Neuron (in vitro differentiated cells): ENCODE measurements around the gene ARSG.
"Not testable (repeated sequence)": the region's sequence is repeated elsewhere in the genome, so short reads cannot be mapped to it uniquely, and the experiment has no call there.

ENCODE experiments used
- H2AFZ ChIP-seq: one replicate; pipeline ENCODE4 v1.6.1; 2013; ENCODE audit warnings: low read depth, mild to moderate bottlenecking, inconsistent platforms, low read length, moderate library complexity
- H3K27me3 ChIP-seq: one replicate; pipeline ENCODE4 v1.6.1; 2013; ENCODE audit warnings: low read length; ENCODE audit not compliant: insufficient read depth
- H3K36me3 ChIP-seq: one replicate; pipeline ENCODE4 v1.6.1; 2013; ENCODE audit warnings: low read length; ENCODE audit not compliant: insufficient read depth
- H3K4me1 ChIP-seq: one replicate; pipeline ENCODE4 v1.6.1; 2013; ENCODE audit warnings: low read length; ENCODE audit not compliant: insufficient read depth
- H3K4me3 ChIP-seq: 2 replicates; pipeline ENCODE4 v1.5.1; 2013; ENCODE audit warnings: mild to moderate bottlenecking, low read length, moderate library complexity
- H3K9me3 ChIP-seq: one replicate; pipeline ENCODE4 v1.6.1; 2013; ENCODE audit warnings: low read length

ARSG gene

DNA sequence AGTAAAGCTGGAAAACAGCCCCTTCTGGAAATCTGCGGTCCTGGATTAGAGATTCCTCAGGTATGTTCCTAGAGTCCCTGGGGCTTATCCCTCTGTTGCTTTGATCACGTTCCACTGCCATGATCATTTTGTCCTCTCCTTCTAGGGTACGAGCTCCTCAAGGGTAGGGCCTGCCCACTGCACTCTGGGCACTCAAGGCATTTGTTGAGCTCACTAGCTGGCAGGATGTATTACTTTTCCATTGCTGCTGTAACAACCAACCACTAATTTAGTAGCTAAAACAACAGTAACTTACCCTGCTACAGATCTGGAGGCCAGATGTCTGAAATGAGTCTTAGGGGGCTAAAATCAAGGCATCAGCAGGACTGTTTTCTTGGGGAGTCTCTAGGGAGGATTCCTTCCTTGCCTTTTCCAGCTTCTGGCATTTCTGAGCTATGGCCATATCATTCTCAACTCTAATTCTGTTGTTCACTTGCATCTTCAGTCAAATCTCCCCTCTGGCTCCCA is 65.7 kb downstream of the ARSG start:
- no peaks in the 10 kb centered on the region for H3K27me3 ChIP-seq
- H3K9me3 ChIP-seq = no peaks in the 10 kb centered on the region
- no peaks in the 10 kb centered on the region for H3K4me1 ChIP-seq
- H2AFZ ChIP-seq = no peak overlapping the region
- peaks cover 26% of the 10 kb centered on the region for H3K36me3 ChIP-seq
- no peak overlapping the region for H3K4me3 ChIP-seq

DNA sequence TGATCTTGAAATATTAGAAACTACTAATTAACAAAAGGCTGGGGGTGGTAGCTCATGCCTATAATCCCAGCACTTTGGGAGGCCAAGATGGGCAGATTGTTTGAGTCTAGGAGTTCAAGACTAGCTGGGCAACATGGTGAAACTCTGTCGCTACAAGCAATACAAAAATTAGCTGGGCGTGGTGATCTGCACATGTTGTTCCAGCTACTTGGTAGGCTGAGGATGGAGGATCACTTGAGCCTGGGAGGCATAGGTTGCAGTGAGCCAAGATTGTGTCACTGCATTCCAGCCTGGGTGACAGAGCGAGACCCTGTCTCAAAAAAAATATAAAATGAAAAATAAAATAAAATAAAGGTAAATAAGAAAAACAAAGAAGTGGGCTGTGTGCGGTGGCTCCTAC is 66.6 kb downstream of the ARSG start:
- no peaks in the 10 kb centered on the region for H3K27me3 ChIP-seq
- H3K9me3 ChIP-seq = no peaks in the 10 kb centered on the region
- H3K4me1 ChIP-seq = no peaks in the 10 kb centered on the region
- H3K36me3 ChIP-seq = peaks cover 26% of the 10 kb centered on the region
- H2AFZ ChIP-seq = no peak overlapping the region
- no peak overlapping the region for H3K4me3 ChIP-seq

DNA sequence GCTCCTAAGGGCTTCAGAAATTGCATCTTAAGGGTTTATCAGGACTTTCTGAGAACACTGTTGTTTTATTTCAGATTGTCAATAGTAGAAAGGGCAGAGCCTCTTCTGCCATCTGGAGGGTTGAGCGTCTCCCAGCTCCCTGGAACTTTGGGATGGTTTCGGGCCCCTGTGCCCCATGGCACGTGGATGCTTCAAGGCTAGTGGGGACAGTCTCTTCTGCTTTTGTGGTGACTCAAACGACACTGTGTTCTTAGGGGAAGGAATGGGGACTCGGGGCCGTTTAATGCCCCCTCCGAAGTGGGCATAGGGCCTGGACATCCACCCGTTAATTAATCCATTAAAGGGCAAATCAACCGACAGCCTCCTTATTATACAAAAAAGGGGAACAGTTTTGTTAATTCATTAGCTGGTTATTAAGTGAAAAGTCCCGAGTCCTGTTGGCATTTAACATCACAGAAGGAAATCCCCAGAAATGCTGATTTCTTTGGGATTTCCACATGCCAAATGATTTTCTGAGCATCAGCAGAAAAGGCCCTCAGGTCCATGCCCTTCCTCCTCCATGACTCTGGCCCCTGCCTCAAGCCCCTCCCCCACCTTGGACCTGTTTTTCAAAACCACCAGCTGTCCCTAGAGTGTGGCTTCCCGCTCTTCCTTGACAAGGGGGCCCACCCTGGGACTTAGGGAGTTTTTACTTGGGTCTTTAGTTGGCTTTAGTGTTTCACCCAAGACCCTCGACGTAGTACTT is 68.7 kb downstream of the ARSG start:
- Histone ChIP-seq H3K4me1 (no peaks in the 10 kb centered on the region), H3K4me3 (no peak overlapping the region), H3K36me3 (peaks cover 25% of the 10 kb centered on the region), H2AFZ (no peak overlapping the region), H3K27me3 (no peaks in the 10 kb centered on the region), H3K9me3 (no peaks in the 10 kb centered on the region)

DNA sequence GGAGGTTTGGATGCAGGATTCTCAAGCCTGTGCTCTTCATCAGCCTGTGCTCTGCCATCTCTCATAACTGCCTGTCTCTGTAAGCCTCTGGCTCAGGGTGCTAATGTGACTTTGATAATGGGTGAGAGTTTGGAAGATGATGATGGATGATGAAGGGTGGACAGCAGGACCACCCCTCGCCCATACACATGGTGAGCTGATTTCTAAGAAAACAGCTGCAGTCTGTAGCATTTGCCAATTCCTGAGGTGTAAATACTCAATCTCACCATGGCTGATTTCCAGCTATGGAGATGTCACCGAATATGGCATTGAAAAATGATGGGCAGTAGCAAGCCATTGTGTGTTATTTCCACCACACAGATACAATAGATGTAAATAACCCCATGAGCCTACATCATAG is 74.2 kb downstream of the ARSG start:
- Histone ChIP-seq H3K9me3 (no peaks in the 10 kb centered on the region), H3K4me3 (no peak overlapping the region), H2AFZ (no peak overlapping the region), H3K36me3 (peaks cover 20% of the 10 kb centered on the region), H3K27me3 (no peaks in the 10 kb centered on the region), H3K4me1 (no peaks in the 10 kb centered on the region)

DNA sequence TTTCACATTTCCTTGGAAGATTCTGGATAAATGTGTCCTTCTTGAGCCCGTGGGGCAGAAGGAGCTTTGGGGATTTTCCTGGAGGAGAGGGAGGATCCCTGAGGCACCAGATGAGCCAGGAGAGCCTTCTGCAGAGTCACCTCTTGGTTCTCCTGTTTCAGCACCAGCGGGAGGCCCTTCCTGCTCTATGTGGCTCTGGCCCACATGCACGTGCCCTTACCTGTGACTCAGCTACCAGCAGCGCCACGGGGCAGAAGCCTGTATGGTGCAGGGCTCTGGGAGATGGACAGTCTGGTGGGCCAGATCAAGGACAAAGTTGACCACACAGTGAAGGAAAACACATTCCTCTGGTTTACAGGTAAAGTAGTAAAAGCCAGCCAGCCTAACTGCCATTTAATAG is 77.1 kb downstream of the ARSG start:
- H3K9me3 ChIP-seq = no peaks in the 10 kb centered on the region
- H2AFZ ChIP-seq = no peak overlapping the region
- H3K4me3 ChIP-seq = no peak overlapping the region
- no peaks in the 10 kb centered on the region for H3K27me3 ChIP-seq
- no peaks in the 10 kb centered on the region for H3K4me1 ChIP-seq
- peaks cover 26% of the 10 kb centered on the region for H3K36me3 ChIP-seq

DNA sequence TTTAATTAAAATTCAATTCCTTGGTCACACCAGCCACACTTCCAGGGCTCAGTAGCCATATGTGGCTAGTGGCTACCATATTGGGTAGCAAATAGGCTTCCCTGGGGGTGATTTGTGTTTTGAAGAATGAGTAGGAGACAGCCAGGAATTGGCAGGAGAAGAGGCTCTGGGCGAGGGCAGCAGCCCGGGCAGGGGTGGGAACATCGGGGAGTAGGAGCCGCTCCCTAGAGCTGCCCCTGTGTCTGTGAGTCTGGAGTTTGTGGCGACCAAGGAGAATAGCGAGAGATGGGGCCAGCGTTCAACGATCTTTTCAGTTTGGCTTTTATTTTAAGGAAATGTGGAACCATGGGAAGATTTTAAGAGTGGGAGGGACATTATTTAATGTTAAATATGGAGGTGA is 84.3 kb downstream of the ARSG start:
- no peaks in the 10 kb centered on the region for H3K9me3 ChIP-seq
- H2AFZ ChIP-seq = no peak overlapping the region
- H3K4me3 ChIP-seq = no peak overlapping the region
- no peaks in the 10 kb centered on the region for H3K27me3 ChIP-seq
- H3K36me3 ChIP-seq = peaks cover 6% of the 10 kb centered on the region
- peaks cover 12% of the 10 kb centered on the region for H3K4me1 ChIP-seq

DNA sequence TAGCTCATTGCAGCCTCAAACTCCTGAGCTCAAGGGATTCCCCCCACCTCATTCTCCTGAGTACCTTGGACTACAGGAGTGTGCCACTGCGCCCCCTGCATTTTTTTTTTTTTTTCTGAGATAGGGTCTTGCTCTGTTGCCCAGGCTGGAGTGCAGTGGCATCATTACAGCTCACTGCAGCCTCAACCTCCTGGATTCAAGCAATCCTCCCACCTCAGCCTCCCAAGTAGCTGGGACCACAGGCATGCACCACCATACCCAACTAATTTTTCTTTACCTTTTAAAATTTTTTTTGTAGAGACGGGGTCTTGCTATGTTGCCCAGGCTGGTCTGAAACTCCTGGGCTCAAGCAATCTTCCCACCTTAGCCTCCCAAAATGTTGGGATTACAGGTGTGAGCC is 84.9 kb downstream of the ARSG start:
- not testable (repeated sequence) for H3K27me3 ChIP-seq, H3K9me3 ChIP-seq, H3K36me3 ChIP-seq, H3K4me3 ChIP-seq, H2AFZ ChIP-seq
- peaks cover 12% of the 10 kb centered on the region for H3K4me1 ChIP-seq

DNA sequence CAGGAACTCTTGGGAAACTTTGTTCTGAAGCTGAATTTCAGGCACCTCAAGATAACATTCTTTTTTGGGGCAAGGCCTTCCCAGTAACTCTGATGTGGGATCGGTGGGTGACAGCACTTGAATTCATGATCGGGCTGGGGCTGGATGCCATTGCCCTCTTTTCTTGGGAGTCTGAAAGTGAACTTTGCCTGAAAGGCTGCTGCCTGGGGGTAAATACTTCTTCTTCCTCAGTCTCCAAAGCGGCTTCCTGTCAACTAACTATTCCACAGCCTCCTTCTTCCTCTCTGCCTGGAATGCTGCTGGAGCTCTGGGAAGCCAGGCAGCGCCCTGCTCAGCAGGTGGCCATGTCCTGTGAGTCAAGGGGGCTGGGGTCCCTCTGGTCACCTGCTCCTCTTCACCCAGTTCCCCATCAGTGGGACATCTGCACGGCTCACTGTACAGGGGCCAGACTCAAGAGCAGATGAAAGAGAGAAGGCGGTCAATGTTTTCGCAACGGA is 86.5 kb downstream of the ARSG start:
- H3K9me3 ChIP-seq = no peaks in the 10 kb centered on the region
- no peak overlapping the region for H2AFZ ChIP-seq
- no peaks in the 10 kb centered on the region for H3K36me3 ChIP-seq
- no peaks in the 10 kb centered on the region for H3K27me3 ChIP-seq
- H3K4me1 ChIP-seq = peaks cover 12% of the 10 kb centered on the region
- H3K4me3 ChIP-seq = no peak overlapping the region

DNA sequence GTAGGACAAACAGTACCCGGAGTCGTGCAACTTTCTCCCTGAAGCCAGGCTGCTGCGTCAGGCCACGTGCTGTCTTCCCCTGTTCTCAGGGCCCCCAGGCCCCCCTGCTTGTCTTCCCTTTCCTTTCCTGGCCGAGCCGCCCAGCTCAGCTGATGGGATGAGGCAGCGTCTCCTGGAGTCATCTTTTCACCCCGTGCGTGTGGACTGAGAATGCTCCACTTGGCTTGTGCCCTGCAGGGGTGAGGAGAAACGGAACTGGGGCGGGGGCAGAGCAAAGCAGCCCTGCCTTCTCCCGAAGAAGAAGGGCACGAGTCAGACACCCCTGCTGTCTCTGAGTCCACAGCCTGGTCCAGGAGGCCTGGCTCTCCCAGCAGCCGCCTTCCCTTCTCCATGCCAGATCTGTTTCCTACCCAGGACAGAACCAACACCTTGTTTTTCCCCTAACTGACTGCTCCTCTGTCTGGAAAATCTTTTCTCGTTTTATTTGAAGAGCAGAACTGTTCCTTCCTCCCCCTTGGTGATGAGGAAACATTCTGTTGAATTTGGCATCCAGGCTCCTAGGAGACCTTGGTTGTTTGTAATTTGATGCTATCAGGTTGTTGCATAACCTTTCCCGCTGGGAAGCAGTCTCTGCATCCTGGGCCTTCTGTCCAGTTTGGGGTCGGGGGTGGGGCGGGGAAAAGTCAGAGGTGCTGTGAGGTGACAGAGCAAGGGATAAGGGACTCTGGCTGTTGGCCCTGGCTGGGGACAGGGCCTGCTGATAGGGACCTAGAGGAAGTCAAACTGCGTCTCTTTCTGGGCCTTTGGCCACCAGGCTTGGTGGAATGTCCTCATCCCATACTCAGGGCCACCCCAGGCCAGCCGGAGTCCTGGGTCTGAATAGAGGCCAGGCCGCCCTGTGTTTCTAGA is 87.2 kb downstream of the ARSG start:
- no peaks in the 10 kb centered on the region for H3K27me3 ChIP-seq
- no peak overlapping the region for H3K4me3 ChIP-seq
- H3K36me3 ChIP-seq = no peaks in the 10 kb centered on the region
- no peak overlapping the region for H2AFZ ChIP-seq
- H3K4me1 ChIP-seq = peaks cover 17% of the 10 kb centered on the region
- no peaks in the 10 kb centered on the region for H3K9me3 ChIP-seq

DNA sequence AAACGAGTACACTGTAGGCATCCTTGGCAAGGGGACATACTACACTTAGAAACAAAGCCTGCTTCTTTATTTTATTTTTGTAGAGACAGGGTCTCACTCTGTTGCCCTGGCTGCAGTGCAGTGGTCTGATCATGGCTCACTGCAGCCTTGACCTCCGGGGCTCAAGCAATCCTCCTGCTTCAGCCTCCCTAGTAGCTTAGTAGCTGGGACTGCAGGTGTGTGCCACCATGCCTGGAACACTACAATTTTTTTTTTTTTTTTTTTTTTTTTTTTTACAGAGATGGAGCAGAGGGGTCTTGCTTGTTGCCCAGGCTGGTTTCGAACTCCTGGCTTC is 87.8 kb downstream of the ARSG start:
- Histone ChIP-seq H3K4me1 (peaks cover 22% of the 10 kb centered on the region), H2AFZ (no peak overlapping the region), H3K27me3 (no peaks in the 10 kb centered on the region), H3K36me3 (no peaks in the 10 kb centered on the region), H3K9me3 (no peaks in the 10 kb centered on the region), H3K4me3 (no peak overlapping the region)

DNA sequence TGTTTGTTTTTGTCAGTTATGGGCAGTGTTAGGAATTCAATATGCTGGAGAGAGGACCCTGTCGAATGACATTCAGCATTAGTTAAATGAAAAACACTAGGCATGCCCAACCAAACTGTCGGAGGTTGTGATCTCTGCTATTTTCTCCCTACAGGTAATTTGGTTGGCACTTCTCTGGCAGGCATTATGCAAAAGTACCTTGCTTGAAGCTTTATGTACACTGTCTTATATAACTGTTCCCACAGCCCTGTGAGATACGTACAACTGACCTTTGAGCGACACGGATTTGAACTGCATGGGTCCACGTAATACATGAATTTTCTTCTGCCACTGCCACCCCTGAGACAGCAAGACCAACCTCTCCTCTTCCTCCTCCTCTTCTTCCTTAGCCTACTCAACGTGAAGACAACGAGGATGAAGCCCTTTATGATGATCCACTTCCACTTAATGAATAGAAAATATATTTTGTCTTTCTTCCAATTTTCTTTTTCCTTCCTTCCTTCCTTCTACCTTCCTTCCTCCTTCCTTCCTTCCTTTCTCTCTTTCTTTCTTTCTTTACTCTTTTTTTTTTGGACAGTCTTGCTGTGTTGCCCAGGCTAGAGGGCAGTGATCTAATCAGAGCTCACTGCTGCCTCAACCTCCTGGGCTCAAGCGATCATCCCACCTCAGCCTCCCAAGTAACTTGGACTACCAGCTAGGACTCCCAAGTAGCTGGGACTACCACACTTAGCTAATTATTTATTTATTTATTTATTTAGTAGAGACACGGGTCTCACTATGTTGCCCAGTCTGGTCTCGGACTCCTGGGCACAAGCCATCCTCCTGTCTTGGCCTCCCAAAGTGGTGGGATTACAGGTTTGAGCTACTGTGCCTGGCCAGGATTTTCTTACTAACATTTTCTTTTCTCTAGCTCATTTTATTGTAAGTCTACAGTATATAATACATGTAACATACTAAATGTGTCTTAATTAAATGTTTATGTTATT is 88.7 kb downstream of the ARSG start:
- peaks cover 22% of the 10 kb centered on the region for H3K4me1 ChIP-seq
- H3K9me3 ChIP-seq = no peaks in the 10 kb centered on the region
- no peaks in the 10 kb centered on the region for H3K27me3 ChIP-seq
- no peaks in the 10 kb centered on the region for H3K36me3 ChIP-seq
- no peak overlapping the region for H3K4me3 ChIP-seq
- H2AFZ ChIP-seq = no peak overlapping the region

DNA sequence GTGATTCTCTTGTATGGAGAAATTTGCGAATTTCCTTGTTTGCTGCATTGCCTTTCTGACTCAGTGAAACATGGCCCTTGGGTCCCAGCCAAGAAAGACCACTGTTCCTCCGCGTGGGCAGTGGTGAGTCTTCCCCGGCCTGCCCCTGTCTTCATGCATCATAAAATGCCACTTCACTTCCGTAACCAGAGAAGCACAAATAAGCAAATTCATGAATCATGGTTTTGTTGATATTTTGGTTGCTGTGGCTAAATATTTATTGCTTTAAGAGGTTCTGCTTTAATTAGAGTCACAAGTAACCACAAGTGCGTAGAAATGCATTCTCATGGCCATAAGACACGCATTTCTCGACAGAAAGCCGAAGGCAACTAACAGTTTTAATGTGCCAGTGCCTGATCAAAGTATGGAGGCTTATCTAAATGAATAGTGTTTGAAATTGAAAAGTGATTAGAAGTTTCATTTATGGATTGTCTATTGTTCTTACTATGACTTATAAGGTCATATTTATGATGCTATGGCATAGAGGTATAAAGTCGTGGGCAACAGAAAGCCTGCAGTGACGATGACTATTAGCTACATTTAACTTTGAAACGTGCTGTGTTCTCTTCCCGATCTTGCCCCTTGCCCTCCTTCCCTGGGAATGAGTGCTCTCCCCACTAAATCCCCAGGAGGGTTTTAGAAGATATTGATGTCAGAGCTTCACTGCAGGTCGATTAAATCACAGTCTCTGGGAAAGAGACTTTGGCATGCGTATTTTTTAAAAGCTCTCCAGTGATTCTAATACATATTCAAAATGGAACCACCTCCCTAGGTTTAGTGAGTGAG is 90.0 kb downstream of the ARSG start:
- no peaks in the 10 kb centered on the region for H3K27me3 ChIP-seq
- no peaks in the 10 kb centered on the region for H3K36me3 ChIP-seq
- H3K9me3 ChIP-seq = no peaks in the 10 kb centered on the region
- H2AFZ ChIP-seq = no peak overlapping the region
- peaks cover 22% of the 10 kb centered on the region for H3K4me1 ChIP-seq
- no peak overlapping the region for H3K4me3 ChIP-seq
